ENCODE results near the gene UTP18.
A peak's percentile ranks its signal among the peaks of the same experiment; 100 is the strongest.
"Not testable (repeated sequence)": the region's sequence is repeated elsewhere in the genome, so short reads cannot be mapped to it uniquely, and the experiment has no call there.

The UTP18 gene

GRCh38 chr17:51260237-51261023 is at the start of gene UTP18:
TSS of gene UTP18 (plus strand) at chr17:51260546. CDS start at chr17:51260585, 39 bp downstream.
- peak; percentile 95 for DNase-seq (ENCODE audit: low read depth)
- peak within 1 kb of the TSS; percentile 89 for H3K4me3 ChIP-seq (ENCODE audit: control insufficient read depth, low read depth, low read length)
- no peak for TF ChIP-seq CTCF (conservative IDR thresholded peaks at IDR 0.05; ENCODE audit: control insufficient read depth, insufficient read depth, low read depth, low read length)

- TF ChIP-seq CTCF (conservative IDR thresholded peaks at IDR 0.05; ENCODE audit: control insufficient read depth, insufficient read depth, low read depth, low read length): no peak
- H3K4me3 ChIP-seq (ENCODE audit: control insufficient read depth, low read depth, low read length): no peak overlapping the region
- no peak for DNase-seq (ENCODE audit: low read depth)
Measured at GRCh38 chr17:51214920-51215319, 45.4 kb upstream of the UTP18 start.

- no peak for TF ChIP-seq CTCF (conservative IDR thresholded peaks at IDR 0.05; ENCODE audit: control insufficient read depth, insufficient read depth, low read depth, low read length)
- no peak for DNase-seq (ENCODE audit: low read depth)
- H3K4me3 ChIP-seq (ENCODE audit: control insufficient read depth, low read depth, low read length): no peak overlapping the region
Measured at GRCh38 chr17:51217946-51218345, 42.4 kb upstream of the UTP18 start.

- no peak for TF ChIP-seq CTCF (conservative IDR thresholded peaks at IDR 0.05; ENCODE audit: control insufficient read depth, insufficient read depth, low read depth, low read length)
- no peak overlapping the region for H3K4me3 ChIP-seq (ENCODE audit: control insufficient read depth, low read depth, low read length)
- DNase-seq (ENCODE audit: low read depth): no peak
Measured at GRCh38 chr17:51221322-51221721, 39.0 kb upstream of the UTP18 start.

- no peak for TF ChIP-seq CTCF (conservative IDR thresholded peaks at IDR 0.05; ENCODE audit: control insufficient read depth, insufficient read depth, low read depth, low read length)
- no peak for DNase-seq (ENCODE audit: low read depth)
- no peak overlapping the region for H3K4me3 ChIP-seq (ENCODE audit: control insufficient read depth, low read depth, low read length)
Measured at GRCh38 chr17:51224402-51225262, 35.7 kb upstream of the UTP18 start.

- H3K4me3 ChIP-seq (ENCODE audit: control insufficient read depth, low read depth, low read length); DNase-seq (ENCODE audit: low read depth): not testable (repeated sequence)
Measured at GRCh38 chr17:51225523-51225922, 34.8 kb upstream of the UTP18 start.

- no peak overlapping the region for H3K4me3 ChIP-seq (ENCODE audit: control insufficient read depth, low read depth, low read length)
- peak; percentile 68 for DNase-seq (ENCODE audit: low read depth)
Measured at GRCh38 chr17:51228161-51228560, 32.2 kb upstream of the UTP18 start.

More at GRCh38 chr17:51228161-51228560, 32.2 kb upstream of the UTP18 start:
- no peak for TF ChIP-seq CTCF (conservative IDR thresholded peaks at IDR 0.05; ENCODE audit: control insufficient read depth, insufficient read depth, low read depth, low read length)
